Measurements from ENCODE around the gene HSPA12B.

The HSPA12B gene

GRCh38 chr20:3690413-3690812 lies 42.1 kb upstream of the HSPA12B start:
- DNase-seq (ENCODE audit: low spot score) = no peak
- TF ChIP-seq, protein P1, sequence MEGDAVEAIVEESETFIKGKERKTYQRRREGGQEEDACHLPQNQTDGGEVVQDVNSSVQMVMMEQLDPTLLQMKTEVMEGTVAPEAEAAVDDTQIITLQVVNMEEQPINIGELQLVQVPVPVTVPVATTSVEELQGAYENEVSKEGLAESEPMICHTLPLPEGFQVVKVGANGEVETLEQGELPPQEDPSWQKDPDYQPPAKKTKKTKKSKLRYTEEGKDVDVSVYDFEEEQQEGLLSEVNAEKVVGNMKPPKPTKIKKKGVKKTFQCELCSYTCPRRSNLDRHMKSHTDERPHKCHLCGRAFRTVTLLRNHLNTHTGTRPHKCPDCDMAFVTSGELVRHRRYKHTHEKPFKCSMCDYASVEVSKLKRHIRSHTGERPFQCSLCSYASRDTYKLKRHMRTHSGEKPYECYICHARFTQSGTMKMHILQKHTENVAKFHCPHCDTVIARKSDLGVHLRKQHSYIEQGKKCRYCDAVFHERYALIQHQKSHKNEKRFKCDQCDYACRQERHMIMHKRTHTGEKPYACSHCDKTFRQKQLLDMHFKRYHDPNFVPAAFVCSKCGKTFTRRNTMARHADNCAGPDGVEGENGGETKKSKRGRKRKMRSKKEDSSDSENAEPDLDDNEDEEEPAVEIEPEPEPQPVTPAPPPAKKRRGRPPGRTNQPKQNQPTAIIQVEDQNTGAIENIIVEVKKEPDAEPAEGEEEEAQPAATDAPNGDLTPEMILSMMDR (conservative IDR thresholded peaks at IDR 0.05; ENCODE audit: low read depth) = no peak
- ChIA-PET CTCF (interaction anchor here (0.8 to 1.1 kb wide), 2 partner anchors 14 to 20 kb away, joined by 3 to 7 read pairs; no protein-coding TSS in a partner anchor), POLR2A (ENCODE audit: low non-redundant PET) (no interaction called here)
- no peak overlapping the region for H3K27ac ChIP-seq

DNA sequence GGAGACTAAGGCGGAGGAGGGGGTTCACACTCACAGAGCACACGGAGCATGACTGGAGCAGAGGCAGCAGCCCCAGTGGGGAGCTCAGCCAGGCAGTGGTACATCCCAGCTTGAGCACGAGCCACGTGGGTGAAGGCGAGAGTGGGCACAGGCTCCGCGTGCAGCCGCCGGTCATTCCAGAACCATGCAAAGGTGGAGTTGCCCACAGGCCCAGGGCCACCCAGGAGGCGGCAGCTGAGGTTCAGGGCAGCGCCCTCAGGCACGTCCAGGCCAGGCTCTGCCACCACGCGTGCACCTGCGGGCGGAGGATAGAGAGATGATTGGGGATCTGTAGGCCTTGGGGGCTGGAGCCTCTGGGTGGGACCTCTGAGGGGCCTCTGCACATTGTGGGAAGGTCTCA lies 41.2 kb upstream of the HSPA12B start:
- ChIA-PET POLR2A (ENCODE audit: low non-redundant PET) (no interaction called here), CTCF (no interaction called here)
- H3K27ac ChIP-seq = no peak overlapping the region
- DNase-seq (ENCODE audit: low spot score) = no peak
- TF ChIP-seq, protein P1 (conservative IDR thresholded peaks at IDR 0.05; ENCODE audit: low read depth) = no peak

- DNase-seq (ENCODE audit: low spot score) = no peak
- TF ChIP-seq, protein P1 (conservative IDR thresholded peaks at IDR 0.05; ENCODE audit: low read depth) = no peak
- no peak overlapping the region for H3K27ac ChIP-seq
- CTCF ChIA-PET = no interaction called here
- POLR2A ChIA-PET (ENCODE audit: low non-redundant PET) = no interaction called here
Measured at GRCh38 chr20:3691897-3692296, 40.6 kb upstream of the HSPA12B start.

DNA sequence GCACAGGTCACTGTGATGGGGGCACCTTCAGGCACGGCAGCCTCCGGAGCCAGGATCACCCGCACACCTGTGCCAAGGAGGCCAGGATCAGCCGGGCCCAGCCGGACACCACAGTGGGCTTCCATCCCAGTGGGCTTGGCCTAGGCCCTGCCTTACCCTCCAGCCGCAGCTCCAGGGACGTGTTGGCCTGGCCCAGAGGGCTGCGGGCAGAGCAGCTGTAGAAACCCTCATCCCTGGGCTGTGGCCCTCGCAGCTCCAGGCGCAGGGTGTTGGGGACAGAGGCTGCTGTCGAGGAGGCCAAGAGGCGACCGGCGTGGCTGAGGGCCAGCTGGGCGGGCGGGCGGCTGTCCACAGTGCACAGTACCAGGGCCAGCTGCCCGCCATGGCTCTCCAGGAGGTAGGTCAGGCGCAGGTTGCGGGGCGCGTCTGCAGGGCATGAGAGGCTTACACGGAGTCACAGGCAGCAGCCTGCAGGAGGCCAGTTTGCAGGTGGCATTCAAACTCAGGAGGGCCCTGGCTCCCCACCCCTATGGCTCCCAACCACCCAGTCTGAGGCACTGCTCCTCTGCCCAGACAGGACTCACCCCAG lies 39.7 kb upstream of the HSPA12B start:
- no peak overlapping the region for H3K27ac ChIP-seq
- POLR2A ChIA-PET (ENCODE audit: low non-redundant PET) = no interaction called here

GRCh38 chr20:3693376-3693775 lies 39.1 kb upstream of the HSPA12B start:
- TF ChIP-seq, protein P1 (conservative IDR thresholded peaks at IDR 0.05; ENCODE audit: low read depth) = no peak
- no peak overlapping the region for H3K27ac ChIP-seq
- ChIA-PET CTCF (interaction anchor here (0.8 kb wide), 1 partner anchor 18 kb away, joined by 4 read pairs; no protein-coding TSS in a partner anchor), POLR2A (ENCODE audit: low non-redundant PET) (no interaction called here)
- DNase-seq (ENCODE audit: low spot score) = no peak

More for the DNA sequence above, 39.7 kb upstream of the HSPA12B start:
- DNase-seq (ENCODE audit: low spot score) = no peak
- TF ChIP-seq, protein P1 (conservative IDR thresholded peaks at IDR 0.05; ENCODE audit: low read depth) = no peak
- CTCF ChIA-PET = interaction anchor here (0.6 kb wide), 1 partner anchor 124 kb away, joined by 3 read pairs; no protein-coding TSS in a partner anchor

- DNase-seq (ENCODE audit: low spot score) = no peak
- TF ChIP-seq, protein P1 (conservative IDR thresholded peaks at IDR 0.05; ENCODE audit: low read depth) = no peak
- ChIA-PET POLR2A (ENCODE audit: low non-redundant PET) (no interaction called here), CTCF (interaction anchor here (0.7 to 1.7 kb wide), 3 partner anchors 10 to 369 kb away, joined by 3 to 9 read pairs (median 3); no protein-coding TSS in a partner anchor)
- no peak overlapping the region for H3K27ac ChIP-seq
Measured at GRCh38 chr20:3694864-3695263, 37.6 kb upstream of the HSPA12B start.

Measured in RWPE1 (cell line).